GM04504 (cell line): ENCODE measurements around the gene EPGN.

Source experiments
- DNase-seq: peaks from one replicate; pipeline ENCODE4 v3.0.0-alpha.2; 2012; ENCODE audit warnings: low read depth

EPGN gene

DNA sequence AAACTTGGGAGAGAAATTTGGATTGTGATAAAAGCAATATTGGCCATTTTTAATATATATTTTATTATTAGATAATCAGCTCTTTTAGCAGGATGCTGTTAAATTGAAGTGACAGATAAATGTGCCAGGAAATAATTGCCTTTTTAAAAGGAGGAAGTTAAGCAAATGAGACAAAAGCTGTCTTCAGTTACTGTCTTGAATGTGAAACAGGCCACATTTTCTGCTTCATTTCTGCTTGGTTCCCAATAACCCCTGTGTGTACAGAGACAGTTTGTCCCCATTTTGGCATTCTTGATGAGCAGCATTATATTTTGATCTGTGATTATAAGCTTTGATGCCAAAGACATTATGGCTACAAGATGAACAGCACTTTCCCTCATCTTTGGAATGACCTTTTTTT lies 953 bp downstream of the EPGN start:
- no peak for DNase-seq

DNA sequence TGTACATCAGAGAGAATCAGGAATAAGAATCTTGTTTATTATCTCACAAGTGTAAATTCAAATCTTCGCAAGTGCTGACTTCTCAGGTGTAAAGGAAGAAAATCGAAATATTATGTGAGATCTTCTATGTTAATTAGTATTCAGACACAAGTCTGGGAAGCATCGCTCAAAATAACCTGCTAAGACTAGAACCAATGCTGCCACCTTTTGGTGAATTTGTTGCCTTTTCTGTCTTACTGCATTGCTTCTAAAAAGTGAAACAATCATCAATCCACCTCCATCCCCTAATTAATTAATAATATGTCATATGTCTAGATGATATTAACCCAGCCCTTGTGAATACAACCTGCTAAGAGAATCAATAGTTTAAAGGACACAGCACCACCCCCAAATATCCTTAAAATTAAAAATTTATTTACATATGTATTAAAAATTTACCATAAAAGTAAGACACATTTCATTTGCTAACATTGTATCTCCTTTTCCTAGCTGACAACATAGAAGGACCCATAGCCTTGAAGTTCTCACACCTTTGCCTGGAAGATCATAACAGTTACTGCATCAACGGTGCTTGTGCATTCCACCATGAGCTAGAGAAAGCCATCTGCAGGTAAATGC lies 3.5 kb downstream of the EPGN start:
- DNase-seq: peak; percentile 28

DNA sequence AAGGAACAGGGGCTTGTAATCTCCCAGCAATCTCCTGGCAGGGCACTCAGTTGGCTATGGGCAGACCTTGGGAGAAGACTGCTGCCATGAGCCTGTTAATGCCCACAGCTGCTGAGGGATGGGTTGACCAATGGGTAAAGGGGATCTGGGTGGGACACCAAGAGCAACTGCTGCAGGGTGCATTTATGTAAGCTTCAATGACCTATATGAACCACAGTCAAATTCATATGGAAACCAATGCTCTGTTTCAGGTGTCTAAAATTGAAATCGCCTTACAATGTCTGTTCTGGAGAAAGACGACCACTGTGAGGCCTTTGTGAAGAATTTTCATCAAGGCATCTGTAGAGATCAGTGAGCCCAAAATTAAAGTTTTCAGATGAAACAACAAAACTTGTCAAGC lies 6.1 kb downstream of the EPGN start:
- no peak for DNase-seq

DNA sequence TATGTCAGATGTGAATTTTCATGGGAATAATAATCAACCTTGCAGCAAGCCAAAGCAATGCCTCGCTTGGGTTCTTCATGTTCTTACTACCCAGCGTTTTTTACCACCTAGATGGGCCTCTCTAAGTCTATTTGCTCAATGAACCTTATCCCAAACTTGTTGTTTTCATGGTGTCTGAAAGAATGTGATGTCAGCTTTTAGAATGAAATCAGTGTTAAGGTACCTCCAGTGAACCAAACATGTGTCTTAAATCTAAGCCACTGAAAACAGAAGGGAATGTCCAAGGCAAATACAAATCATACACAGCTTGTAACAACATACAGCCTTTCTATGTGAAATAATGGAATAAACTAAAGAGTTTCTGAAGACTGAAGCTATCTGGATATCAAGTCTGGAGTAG lies 6.7 kb downstream of the EPGN start:
- no peak for DNase-seq

DNA sequence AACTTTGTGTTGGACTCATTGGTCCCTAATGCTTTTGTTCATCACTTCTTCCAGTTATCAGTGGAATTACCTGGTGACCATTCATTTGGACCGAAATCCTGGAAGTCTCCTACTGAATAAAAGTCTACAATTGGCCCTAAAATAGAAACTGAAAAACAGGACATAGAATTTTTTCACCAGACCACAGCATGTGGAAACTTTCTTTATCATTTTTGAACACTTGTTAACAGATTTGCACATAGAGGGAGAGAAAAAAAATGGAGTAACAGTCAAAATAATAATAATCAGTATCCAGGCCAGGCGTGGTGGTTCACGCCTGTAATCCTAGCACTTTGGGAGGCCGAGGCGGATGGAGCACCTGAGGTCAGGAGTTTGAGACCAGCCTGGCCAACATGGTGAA lies 7.1 kb downstream of the EPGN start:
- DNase-seq: no peak

DNA sequence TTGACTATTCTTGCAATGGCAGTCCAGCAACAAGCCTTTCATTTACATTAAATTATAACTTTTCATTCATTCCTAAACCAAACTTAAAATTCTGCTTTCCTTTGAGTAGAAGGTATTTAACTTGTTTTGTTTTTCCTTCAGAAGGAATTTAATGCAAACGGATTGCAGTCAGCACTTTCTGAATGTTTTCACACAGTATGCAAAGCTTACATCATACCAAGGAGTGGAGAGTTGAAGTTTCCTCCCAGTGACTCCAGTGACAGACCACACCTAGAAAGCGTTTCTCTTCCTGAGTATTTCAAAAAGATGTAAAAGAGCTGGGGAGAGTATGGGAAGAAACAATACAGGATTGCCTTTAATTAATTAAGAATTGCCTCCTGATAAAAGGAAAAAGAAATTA lies 8.1 kb downstream of the EPGN start:
- DNase-seq: no peak

DNA sequence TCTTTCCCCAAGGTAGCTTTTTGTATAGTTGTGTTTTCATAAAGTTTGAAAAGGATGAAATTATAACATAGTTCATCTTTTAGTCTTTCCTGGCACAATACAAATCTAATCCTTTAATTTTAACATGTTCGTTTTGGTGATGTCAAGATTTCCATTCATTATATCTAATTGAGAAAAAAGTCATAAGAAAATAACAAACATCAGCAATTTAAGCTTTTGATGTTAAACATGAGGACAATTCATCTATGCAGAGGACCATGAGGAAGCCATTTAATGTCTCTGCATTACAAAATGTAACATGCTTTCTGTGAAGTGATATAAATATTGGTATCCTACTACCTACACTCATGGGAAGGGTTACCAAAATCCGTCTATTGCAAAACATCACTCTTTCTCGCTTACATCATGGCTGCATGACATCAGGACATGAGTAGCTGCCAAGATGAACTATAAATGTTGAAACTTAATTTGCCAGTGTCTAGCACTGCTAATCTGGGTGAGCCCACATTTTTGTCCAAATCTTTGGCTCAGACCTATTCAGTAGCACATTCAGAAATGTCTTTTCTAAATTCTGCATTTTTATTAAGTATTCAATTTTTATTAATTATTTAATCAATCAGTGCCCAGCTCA lies 9.5 kb downstream of the EPGN start:
- DNase-seq: no peak

DNA sequence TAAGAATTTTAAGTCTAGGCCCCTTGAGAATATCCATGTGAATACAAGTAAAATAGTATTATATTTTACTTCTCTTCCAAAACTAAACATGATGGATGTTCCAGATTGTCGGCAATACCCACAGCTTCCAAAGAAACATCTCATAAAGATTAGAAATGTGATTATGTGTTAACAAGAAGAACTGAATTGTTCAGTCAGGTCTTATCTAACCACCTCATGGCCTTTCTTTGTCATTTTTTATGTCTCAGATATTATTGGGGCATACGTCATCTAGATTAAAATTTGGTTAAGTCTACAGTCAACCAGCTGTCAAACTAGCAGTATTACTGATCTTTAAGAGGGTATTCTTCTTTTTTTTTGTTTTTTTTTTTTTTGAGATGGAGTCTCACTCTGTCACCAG lies 10.0 kb downstream of the EPGN start:
- no peak for DNase-seq

DNA sequence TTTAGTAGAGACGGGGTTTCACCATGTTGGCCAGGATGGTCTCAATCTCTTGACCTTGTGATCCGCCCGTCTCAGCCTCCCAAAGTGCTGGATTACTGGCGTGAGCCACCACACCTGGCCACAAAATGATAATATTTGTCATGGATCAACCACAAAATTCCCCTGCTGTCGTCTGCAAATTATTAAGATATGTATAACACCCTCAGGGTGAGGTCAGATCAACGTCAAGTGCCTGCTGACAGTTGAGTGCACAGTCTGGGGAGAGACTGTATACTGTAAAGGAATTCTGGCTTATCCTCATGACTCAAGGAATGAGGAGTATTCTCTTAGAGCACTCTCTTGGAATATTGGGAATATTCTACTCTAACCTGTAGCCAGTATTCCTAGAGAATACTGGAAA lies 11.2 kb downstream of the EPGN start:
- no peak for DNase-seq

DNA sequence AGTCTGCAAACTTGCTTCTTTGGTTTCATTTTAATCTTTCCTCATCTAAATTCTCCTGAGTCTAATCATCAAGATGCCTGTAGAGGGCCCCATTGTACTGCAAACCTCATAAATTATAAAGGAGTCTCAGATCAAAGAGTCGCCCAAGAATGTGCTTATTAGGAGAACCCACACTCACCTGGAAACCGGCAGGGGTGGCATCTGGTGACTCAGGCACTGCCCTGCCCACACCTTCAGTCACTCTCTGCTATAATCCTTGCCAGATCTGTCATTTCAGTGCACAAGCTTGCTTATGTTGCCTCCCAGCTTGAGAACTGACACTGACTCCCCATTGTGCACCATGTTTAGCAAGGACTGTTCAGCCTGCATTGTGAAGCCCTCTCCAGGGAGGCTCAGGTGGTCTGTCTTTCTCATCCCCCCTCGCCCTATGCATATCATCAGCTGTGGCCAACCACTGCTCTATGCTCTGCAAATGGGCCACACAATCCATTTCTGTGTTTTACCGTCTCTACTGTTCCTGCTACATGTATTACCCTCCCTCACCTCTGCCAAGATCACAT lies 12.4 kb downstream of the EPGN start:
- peak; percentile 18 for DNase-seq

DNA sequence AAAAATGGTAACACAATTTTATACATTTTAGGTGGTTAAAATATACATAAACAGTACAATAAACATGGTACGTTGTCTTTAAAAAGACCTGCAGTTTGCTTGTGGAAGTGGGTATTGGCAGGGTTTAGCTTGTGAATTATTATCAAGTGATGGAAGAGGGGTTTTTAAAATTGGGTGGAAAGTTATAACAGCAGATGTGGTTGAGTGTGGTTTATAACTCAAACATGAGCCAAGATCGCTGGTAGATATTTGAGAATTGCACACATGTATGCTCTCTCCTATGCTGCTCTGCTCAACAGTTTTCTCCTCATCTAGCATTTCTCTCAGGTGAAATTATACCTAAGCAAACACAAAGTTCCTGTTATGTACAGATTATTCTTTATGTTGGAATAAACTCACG lies 14.0 kb downstream of the EPGN start:
- DNase-seq: no peak

DNA sequence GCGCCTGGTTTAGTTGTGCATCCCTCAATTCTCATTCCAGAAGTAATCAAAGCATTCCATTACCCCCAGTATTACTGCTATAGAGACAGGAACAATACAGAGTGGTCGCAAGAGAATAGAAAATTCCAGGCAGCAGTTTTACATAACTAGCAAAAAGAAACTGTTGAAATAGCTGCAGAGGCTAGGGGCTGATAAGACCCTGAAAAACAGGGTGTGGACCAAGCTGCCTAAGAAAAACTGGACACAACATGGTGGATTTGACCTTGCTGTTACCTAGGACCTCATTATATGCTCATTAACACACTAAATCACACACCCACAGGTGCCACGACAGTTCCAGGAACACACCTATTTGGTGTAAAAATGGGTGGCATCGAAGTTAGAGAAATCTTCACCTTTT lies 15.4 kb downstream of the EPGN start:
- DNase-seq: no peak

DNA sequence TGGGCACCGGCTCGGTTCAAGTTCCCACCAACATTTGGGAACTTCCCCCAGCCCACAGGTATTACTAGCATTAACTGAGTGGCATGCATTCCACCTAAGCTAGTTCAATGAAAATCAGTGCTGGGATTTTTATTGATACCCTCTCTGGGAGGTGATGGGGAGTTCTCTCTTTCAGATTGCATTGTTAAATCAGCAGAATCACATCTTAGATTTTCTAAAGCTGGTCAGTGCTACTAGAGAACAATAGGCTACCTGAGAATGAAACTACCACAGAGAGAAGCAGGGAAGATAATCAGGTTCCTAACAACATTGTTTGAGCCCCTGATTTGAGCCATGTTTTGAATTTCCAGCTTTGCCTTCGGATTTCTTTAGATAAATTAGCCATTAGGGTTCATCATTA lies 16.0 kb downstream of the EPGN start:
- DNase-seq: no peak

DNA sequence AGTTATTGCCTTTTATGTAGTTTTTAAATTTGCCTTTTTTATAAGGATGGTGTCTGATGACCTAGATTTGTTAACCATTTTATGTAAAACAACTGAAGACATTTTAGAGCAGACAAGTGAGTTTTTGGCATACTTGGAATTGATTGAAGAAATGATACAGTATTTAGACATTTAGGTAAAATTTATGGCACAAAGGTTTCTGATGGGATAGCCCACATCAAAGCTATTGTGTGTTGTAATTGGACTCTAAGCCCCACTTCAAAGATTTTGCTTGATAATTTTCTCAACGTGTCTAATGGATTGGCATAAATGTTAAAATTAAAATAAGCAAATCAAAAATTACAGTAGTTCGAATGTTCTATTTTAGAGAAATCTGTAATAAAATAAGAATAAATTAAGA lies 17.6 kb downstream of the EPGN start:
- DNase-seq: no peak

DNA sequence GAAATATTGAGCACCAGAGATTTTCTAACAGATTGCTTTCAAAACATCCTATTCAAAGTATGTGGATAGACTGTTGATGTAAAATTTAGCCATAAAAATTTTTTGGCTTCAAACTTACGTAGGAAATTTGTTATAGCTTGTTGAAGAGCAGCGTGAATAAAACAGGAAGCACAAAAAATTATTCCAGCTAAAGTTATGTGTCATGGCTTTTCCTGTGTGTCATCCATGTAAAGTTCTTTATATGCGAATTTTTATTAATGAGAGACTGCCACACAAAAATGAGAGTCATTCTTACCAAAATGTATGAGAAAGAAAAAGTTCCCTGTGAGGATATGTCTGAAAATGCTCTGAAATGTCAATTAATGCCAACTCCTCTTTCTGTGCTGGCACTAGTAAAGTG lies 19.5 kb downstream of the EPGN start:
- no peak for DNase-seq

DNA sequence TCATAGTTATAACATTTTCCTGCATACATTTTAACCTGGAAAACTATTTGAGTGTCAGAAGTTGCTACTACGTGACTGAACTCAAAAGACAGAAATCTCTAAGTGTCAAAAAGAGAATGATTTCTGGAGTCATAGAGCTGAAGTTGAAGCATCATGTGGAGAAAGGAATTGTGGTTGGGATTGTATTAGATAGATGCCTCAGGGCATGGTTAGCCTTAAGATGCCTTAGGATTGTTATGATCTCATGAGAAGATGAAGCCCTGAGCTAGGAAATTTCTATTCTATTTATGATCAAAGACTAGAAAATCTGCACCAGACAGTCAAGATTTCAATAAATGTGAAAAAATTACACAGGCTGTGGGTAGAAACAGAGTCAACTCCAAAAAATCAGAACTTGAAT lies 20.2 kb downstream of the EPGN start:
- no peak for DNase-seq

DNA sequence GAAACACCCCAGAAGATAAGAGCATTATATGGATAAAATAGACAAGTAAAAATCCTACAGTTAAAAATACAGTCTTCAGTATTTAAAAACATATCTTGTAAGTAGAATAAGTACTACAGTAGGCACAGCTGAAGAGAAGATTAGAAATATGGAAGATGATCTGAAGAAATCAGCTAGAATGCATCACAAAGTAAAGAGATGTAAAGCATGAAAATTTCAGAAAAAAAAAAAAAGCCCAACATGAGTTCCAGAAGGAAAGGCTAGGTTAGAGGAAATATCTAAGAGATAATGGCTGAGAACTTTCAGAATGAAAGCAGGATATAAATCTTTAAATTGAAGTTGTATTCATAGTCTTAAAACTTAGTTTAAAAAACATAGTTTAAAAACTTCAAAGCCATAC lies 21.0 kb downstream of the EPGN start:
- DNase-seq: no peak

DNA sequence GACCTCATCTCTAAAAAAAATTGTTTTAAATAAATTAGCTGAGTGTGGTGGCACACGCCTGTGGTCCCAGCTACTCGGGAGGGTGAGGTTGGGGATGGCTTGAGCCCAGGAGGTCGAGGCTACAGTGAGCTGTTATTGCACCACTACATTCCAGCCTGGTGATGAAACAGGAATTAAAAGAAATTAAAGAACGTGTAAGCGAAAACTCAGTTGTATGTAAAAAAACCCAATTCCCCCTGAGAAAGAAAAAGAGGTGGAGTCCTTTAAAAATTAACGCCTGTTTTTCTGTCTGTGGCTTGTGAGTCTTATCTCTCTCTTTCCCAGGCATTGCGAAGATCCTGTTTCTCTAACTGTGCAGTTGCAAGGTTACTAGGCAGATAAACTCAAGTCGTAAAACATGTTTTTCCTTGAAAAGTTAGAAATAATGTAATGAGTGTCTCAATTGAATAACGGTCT lies 22.1 kb downstream of the EPGN start:
- no peak for DNase-seq

DNA sequence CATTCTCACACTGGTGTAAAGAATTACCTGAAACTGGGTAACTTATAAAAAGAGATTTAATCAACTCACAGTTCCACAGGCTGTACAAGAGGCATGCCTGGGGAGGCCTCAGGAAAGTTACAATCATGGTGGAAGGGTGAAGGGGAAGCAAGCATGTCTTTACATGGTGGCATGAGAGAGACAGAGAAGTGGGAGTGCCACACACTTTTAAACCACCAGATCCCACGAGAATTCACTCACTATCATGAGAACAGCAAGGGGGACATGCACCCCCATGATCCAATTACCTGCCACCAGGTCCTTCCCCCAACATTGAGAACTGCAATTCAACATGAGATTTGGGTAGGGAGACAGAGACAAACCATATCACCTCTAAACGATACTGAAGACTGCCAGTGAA lies 23.0 kb downstream of the EPGN start:
- DNase-seq: no peak

DNA sequence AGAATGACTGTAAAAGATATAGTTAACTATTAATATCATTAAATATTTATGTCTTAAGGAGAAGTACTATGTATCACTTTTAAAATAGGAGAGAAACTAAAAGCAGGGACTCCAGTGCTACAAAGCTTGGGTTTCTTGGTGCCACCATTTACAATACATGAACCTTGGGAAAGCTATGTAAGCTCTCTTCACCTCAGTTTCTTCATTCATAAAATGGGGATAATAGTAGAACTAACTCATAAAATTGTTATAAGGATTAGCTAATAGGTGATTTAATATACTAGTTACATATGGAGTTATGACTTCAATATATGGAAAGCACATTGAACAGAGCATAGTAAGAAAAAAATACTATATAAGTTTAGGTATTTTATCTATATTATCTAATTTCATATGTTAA lies 23.7 kb downstream of the EPGN start:
- no peak for DNase-seq

DNA sequence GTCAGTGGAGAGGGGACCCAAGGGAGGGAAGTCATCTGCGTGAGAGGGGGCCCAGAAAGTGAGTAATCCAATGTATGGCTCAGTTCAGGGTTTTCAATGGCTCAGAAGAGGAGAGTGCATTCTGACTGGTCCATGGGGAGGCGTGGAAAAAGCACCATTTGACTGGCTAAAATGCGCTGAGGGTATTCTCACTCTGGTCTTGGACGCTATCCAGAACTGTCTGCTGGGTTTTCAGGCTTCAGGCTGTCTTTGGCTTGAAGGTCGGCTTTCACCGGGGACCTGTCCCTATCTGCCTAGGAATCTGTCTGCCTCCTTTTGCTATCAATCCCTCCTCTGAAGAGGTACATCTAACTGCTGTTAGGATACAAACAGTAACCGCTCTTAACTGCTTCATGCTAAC lies 26.4 kb downstream of the EPGN start:
- no peak for DNase-seq

DNA sequence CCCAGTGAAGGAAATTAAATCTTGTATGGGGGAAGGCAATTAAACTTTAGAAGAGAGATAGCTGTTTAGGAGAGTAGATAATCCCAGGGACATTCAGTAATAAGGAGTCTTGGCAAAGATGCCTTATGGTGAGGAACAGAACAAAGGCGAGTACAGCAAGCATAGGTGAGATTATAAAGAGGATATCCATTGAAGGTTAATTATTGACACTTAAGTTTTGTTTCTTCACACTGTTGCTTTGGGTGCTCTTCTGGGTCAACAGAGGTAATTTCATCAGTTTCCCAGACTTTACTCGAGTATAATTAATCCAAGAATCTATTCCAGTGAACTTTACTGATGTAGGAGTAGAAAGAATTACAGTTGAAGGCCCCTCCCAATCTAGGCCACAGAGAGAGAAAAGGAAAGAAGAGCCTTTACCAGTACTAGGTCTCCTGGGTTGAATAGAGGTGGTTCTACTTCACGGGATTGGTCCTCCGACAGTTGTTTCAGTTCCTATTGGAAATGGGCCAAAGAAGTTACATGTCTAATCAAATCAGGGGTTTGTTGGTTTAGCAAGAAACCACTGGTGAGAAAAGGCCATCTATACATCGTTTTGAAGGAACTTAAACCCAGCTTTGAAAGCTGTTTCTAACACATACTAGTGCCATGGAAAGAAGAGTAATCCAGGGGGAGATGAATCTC lies 27.2 kb downstream of the EPGN start:
- no peak for DNase-seq

DNA sequence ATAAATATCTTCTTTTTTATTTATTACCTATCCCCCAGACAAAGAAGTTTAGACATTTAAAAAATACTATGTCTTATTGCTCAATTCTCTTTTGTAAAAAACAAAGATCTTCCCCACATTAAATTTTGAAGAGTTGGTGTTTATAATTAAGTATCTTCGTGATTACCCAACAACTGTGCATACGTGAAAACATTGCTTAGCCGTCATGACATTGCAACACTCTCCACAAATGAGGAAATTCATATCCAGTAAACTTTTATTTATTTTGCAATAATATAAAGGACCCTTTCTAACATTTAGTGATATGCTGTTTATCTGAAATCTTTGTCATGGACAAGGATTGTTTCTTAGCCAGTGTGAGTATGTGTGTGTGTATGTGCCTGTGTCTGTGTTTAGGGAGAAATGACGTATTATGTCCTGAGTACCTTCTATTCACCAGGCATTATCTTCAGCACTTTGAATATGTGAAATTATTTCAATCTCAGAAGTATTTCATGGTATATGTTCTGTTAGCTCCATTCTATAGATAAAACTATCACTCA lies 30.6 kb downstream of the EPGN start:
- DNase-seq: no peak
